Activated gamma-delta T cell (primary cell): Measurements from ENCODE around the gene ARL6IP6.
"Not testable (repeated sequence)": the region's sequence is repeated elsewhere in the genome, so short reads cannot be mapped to it uniquely, and the experiment has no call there.

Experiments used
- DNase-seq: peaks from one replicate; lab custom pipeline; 2025; lab: John Stamatoyannopoulos, UW

Gene ARL6IP6

DNA sequence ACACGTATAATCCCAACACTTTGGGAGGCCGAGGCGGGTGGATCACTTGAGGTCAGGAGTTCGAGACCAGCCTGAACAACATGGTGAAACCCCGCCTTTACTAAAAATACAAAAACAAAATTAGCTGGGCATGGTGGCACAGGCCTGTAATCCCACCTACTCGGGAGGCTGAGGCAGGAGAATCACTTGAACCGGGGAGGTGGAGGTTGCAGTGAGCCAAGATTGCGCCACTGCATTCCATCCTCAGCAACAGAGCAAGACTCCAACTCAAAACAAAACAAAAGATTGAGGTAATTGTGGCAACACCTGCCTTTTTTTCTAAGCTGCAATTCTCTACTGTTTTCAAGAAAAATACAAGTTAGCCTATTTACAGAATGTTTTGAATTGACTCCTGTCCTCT is 4.2 kb downstream of the ARL6IP6 start:
- not testable (repeated sequence) for DNase-seq

DNA sequence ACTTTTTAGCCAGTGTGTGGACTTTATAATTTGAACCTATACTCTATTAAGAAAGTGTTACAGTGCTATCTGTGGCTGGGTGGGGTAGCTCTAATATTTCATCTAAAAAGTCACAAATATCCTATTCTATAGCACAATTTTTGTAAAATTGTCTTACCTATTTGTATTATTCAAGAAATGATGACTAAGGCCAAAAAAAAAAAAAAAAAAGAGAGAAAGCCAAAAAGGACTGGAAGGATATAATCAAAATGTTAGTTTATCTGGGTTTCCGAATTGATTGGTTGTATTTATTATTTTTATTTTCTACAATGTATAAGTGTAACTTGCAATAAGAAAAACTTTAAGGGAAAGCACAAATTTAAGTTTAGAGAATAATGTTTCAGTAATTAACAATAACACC is 5.5 kb downstream of the ARL6IP6 start:
- DNase-seq: no peak

GRCh38 chr2:152729844-152730243 is 11.4 kb downstream of the ARL6IP6 start:
- no peak for DNase-seq

DNA sequence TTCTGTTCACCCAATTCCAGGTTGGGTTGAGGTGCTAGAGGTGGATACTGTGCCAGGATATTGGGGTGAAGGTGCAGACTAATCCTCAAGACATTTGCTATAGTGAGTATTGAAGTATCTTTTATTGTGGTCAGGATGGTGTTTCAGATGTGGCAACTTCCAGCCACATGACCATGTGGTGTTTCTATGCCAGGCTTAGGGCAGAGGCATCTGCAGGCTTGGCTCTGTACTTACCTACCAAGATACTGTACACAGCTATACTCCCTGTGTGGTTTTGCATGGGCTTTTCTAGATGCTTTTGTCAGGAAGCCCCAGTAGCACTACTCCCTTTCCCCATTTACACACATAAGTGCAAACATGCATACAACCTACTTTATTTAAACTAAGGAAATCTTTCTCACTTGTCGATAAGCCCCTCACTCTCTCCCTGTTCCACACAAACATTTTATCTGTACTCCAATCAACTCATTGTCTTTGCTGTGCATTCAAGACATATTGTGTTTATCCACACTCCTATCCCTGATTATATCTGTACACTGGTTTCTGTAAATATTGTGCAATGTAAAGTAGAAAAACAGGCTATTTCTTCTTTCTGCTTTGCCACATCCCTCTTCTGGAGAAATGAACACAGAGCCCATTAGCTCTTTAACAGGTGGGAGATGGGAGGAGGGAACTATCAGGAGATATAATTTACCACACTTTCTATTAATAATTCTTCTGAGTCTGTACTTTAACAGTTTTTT is 12.3 kb downstream of the ARL6IP6 start:
- DNase-seq: no peak

DNA sequence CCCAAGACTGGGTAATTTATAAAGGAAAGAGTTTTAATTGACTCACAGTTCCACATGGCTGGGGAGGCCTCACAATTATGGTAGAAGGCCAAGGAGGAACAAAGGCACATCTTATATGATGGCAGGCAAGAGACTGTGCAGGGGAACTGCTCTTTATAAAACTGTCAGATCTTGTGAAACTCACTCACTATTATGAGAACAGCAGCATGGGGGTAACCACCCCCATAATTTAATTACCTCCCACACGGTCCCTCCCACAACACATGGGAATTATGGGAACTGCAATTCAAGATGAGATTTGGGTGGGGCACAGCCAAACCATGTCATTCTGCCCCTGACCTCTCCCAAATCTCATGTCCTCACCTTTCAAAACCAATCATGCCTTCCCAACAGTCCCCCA is 19.1 kb downstream of the ARL6IP6 start:
- not testable (repeated sequence) for DNase-seq

DNA sequence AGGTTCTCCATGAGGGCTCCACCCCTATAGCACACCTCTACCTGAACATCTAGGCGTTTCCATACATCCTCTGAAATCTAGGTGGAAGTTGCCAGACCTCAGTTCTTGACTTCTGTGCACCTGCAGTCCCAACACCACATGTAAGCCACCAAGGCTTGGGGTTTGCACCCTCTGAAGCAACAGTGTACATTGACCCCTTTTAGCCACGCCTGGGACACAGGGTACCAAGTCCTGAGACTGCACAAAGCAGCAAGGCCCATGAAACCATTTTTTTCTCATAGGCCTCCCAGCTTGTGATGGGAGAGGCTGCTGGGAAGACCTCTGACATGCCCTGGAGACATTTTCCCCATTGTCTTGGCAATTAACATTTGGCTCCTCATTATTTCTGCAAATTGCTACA is 20.0 kb downstream of the ARL6IP6 start:
- DNase-seq: no peak

DNA sequence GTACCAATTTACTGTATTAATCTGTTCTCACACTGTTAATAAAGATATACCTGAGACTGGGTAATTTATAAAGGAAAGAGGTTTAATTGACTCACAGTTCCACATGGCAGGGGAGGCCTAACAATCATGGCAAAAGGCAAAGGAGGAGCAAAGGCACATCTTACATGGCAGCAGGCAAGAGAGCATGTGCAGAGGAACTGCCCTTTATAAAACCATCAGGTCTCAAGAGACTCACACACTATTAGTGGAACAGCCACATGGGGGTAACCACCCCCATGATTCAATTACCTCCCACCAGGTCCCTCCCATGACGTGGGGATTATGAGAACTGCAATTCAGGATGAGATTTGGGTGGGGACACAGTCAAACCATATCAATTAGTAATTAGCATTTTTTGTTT is 21.3 kb downstream of the ARL6IP6 start:
- not testable (repeated sequence) for DNase-seq

DNA sequence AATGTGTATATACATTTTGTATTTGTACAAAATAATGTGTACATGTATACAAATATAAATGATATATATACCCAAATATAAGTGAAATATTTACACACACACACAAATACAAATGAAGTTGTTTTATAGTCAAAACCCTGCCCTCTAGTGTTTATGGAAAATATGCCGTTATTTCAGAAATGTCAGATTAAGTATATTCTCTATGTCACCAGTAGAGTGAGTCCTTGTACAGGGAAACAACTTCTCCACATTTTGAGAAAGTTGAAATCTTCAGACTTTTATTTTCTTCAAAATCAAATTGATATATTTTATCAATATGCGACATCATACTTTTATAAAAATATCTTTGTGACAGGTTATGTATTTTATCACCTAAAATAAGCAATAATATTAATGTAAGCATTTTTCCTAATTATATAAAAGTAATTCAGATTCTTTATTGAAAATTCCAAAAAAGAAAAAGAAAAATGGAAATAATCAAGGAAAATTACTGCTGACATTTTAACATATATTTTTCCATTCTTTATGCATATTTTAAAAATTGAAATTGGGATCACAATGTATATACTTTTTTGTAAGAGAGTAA is 22.4 kb downstream of the ARL6IP6 start:
- no peak for DNase-seq

DNA sequence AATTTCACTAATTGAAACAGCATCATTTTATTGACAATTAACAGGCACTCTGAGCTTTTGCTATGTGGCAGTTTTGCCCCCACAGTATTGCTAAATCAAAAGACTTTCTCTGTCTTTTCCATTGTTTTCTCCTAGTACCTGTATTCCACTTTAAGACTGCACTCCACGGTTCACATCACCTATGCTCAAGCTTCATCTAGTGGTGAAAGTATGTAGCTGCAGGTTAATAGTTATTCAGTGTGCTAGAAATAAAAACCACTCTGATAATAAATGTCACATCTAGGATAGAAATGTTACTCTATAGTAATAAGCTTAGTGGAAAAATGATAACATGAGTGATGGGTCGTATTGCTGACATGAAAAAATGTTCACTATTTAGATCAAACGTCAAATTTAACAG is 24.6 kb downstream of the ARL6IP6 start:
- DNase-seq: no peak

GRCh38 chr2:152747751-152748150 is 29.3 kb downstream of the ARL6IP6 start:
- not testable (repeated sequence) for DNase-seq

GRCh38 chr2:152755029-152755428 is 36.6 kb downstream of the ARL6IP6 start:
- DNase-seq: no peak

DNA sequence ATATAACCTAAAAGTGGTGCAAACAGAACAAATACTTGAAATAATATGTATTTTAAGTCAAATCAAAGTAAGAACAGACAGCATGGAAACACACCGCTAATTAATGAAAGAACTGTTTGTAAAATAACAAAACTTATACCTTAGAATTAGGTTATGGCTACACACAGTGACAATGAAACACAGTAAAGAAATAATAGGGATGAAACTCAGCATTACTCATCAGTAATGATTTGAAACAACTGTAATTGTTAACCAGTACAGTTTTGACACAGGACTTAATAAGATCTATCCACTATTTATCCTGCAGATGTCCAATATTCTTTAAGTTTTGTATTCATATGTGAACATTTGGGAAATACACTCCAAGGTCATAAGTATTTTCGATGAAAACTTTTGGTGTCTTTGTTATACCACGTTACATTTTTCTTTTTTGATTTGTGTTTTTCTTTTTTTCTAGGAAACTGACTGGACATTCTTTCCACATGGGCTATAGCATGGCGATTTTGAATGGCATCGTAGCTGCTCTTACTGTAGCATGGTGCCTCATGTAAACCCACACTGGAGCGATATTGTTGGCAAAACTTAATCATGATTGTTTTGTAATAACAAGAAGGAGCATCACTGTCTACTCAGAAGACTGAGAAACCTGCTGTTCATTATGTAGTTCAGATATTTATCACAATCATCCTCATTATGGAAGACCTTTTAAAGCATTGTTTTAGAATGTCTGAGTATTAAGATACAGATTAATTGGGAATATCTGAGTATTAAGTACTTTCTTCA is 41.1 kb downstream of the ARL6IP6 start:
- no peak for DNase-seq

DNA sequence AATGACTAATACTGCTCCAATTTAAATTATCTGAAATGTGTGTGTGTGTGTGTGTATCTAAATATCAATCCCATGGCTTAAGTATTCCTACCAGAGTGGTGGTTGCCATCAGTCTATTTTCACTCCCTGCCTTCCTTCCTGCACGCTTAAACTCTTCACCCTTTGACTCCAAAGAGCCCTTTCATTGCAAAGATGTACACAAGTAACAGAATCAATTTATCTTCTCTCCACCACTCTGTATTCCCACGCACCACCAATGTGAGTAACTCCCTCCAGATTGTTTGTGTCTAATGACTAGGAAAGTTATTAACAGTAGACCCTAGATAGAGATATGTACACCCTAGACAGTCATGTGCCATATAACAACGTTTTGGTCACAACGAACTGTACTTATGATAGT is 42.8 kb downstream of the ARL6IP6 start:
- no peak for DNase-seq

- DNase-seq: no peak
Observed at GRCh38 chr2:152762202-152762601, 43.8 kb downstream of the ARL6IP6 start.

DNA sequence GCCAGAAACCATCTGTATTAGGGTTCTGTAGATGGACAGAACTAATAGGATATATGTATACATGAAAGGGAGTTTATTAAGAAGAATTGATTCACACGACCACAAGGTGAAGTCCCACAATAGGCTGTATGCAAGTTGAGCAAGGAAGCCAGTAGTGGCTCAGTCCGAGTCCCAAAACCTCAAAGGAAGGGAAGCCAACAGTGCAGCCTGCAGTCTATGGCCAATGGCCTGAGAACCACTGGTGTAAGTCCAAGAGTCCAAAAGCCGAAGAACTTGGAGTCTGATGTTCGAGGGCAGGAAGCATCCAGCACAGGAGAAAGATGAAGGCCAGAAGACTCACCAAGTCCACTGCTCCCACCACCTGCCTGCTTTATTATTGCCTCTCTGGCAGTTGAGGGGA is 44.8 kb downstream of the ARL6IP6 start:
- DNase-seq: not testable (repeated sequence)

- no peak for DNase-seq
Observed at GRCh38 chr2:152763651-152764050, 45.2 kb downstream of the ARL6IP6 start.

DNA sequence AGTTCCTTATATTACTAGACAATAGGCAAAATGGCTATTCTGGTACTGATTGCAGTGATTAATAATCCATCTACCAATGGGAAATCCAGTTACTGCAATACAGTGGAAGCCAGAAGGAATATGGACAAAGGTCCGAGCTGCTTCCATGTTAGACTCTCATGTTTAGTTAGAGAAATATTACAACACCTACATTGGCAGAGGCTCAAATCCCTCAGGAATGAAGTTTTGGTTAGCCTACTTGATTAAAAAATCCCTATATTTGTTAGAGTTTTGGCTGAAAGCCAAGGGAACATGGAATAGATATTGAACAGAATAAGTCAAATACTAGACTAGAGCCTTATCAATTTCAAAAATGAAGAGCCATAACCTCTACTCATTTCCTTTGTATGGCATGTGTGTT is 48.5 kb downstream of the ARL6IP6 start:
- no peak for DNase-seq

GRCh38 chr2:152781175-152781574 is 62.8 kb downstream of the ARL6IP6 start:
- DNase-seq: no peak

DNA sequence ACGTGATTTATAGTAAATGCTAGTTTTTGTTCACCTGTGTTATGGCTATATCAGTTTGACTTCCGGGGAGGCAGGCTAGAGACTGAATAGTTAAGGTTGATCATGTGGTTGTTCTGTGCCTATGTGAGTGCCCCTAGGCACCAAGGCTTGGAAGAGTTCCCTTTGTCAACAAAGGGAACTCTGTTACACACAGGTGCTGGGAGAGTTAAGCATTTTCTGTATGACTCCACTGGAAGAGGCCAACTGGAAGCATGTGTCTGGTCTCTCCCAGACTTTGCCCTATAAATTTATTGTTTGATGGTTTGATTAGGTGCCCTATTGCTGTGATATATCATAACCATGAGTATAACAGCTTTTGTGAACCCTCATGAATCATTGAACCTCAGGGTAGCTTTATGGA is 63.8 kb downstream of the ARL6IP6 start:
- DNase-seq: no peak

- DNase-seq: no peak
Observed at GRCh38 chr2:152790883-152791282, 72.5 kb downstream of the ARL6IP6 start.

DNA sequence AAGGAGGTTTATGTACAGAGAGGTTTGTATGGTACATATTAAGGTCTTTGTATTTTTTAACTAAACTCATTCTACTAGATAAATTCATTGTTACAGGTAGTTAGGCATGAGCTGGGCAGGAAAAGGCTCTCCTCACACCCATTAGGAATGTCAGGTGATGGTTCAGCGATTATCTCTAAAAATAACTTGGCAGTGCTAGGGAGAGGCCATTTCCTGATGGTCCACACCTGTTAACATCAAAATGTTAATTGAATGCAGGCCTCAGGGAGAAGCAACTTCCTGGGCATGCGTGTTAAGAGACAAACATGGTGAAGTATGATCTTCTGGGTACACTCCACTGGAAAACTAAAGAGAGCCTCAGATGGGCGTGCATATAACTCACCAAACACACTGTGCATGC is 73.6 kb downstream of the ARL6IP6 start:
- no peak for DNase-seq

DNA sequence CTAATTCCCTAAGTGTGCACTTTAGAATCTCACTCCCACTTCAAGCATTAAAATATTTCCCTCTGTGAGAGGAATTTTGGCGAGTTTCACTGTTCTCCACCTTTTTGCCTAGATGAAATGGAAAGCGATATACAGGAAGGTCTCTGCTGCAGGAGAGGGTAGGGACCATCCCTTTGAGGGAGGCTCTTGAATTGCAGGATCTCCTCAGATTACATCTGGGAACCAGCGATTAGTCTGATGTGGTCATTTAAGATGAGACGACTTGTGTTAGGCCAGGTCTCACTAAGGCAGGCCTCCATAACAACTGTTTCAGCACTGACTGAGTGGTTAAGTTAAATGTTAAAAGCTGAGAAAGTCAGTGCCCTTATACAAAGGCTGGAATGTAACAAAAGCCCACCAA is 74.6 kb downstream of the ARL6IP6 start:
- DNase-seq: no peak

- DNase-seq: no peak
Observed at GRCh38 chr2:152796941-152797340, 78.5 kb downstream of the ARL6IP6 start.
